GM21786 (cell line): Measurements from ENCODE around the gene RAPGEF1.

ENCODE experiments used
- ATAC-seq: cut with Tn5 transposase; IDR thresholded peaks from one replicate; pipeline ENCODE4 v1.9.1; 2021; ENCODE audit not compliant: unreplicated experiment

Gene RAPGEF1

DNA sequence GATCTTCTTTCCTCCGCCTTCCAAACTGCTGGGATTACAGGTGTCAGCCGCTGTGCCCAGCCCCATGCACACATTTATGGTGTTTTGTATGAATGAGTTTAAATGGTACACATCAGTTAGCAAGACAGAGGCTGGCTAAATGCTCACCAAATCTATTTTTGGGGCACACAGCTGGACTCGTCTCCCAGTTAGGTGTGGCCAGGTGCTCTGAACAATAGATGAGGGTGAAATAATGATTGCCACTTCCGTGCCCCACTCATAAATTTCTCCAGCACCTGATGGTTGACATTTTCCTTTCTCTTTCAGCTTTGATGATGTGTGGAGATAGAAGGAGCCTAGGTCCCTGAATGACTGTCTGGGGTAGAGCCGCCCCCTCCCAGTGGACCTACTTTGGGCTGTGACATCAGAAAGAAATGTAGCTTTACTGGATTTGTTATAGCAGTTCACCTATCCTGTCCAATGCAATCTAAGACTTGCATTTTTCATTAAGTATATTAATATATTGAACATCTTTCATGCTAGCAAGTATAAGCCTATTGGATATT, 8.6 kb upstream of the RAPGEF1 start:
- ATAC-seq: no peak

DNA sequence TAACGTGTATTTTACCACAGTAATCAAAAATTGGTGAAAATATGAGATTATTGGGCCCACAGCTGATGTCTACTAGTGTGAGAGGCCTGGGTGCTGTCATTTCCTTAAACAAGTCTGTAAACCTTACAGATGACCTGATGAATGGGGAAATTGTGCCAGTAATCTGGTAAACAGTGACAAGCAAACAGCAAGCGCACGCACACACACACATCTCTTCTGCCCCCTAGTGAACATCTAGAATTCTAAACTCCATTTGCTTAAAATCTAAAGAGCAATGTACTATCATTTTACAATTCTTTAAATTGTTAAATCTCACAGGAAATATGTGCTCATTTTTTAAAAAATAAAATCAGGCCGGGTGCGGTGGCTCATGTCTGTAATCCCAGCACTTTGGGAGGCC, 7.5 kb upstream of the RAPGEF1 start:
- no peak for ATAC-seq

DNA sequence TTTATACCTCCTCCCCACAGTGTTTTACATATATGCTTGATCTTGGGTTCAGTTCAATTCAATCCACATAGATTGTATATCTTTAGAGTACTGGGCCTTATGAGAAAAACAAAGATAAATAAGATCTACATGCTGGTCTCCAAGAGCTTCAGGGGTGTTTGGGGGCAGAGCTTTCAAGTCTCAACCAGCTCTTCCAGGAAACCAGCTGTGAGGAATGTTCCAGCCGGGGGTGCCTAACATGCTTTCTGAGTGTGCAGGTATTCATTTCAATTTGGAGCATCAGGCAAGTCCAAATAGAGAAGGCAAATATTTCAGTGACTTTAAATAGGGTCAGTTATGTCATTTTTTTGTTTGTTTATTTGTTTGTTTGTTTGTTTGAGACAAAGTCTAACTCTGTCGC, 5.7 kb upstream of the RAPGEF1 start:
- no peak for ATAC-seq

DNA sequence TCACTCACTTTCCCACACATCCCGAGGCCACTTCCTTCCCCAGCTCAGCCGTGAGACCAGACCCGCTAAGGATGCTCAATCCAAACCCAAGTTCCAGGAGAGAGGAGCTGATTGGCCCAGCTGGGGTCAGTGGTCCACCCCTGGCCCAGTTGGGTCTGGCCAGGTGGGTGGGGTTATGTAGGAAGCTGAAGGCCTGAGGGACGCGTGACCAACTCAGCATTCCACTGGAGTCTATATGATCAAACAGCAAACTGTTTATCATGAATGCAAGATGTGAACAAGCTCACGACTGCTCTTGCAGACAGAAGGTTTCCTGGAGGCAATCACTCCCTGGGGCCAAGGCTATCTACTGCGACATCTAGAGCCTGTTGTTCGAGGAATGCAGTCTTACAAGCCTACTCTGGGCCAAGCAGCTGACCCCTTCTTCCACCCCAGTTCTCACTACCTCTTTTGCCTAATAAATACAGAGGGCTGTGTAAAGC, 4.9 kb upstream of the RAPGEF1 start:
- ATAC-seq: no peak

DNA sequence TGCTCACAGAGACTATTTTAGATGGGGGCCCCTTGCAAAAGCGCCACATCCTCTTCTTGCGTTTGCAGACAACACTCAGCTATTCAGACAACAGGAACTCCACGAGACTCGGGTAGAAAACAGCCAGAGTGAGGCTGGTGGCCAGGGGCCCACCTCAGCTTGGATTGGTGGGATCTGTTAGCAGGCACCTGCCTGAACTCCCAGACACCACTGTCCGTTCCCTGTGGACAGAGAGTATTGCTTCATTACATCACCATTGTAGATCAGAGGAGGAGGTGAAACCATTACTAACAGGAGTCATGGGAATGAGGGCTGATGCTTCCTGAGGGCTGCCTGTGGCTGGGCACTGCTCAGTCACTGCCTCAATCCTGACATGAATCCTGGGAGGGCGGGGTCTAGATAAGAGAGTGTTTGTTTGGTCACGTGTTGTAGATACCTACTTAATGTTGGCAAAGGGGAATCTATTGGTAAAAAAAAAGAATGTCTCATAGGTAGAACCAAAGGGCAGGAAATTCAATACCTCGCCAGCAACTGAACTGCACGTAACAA, 4.4 kb upstream of the RAPGEF1 start:
- ATAC-seq: no peak

DNA sequence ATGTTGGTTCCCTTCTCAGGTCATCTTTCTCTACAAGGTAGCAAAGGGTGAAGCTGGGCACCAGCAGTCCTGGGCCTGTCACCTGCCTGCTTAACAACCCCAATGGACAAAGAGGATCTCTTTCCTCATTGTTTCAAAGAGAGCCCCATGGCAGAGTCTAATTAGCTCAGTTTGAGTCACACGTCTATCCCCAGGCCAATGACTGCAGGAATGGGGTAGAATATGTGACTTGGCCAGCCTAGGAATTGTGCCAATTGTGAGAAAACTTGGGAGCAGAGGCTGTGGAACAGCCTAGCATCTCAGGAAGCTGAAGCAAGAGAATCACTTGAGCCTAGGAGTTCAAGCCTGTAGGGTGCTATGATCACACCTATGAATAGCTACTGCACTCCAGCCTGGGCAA, 3.6 kb upstream of the RAPGEF1 start:
- no peak for ATAC-seq

DNA sequence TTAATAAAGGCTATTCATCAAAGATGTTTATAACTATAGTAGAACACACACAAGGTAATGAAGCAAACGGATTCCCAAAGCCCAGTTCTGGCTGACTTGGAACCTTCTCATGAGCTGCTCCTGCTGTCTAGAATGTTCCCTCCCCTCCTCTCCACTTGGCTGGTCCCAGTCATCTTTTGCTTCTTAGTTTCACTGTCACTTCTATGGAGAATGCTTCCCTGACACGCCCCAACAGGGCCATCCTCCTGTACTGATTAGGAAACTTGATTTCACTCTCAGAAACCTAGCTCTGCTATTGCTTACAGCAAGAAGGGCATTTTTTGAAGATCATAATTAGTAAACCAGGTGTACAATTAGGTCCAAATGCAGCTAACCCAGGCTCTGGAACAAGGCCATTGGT, 3.2 kb upstream of the RAPGEF1 start:
- no peak for ATAC-seq

DNA sequence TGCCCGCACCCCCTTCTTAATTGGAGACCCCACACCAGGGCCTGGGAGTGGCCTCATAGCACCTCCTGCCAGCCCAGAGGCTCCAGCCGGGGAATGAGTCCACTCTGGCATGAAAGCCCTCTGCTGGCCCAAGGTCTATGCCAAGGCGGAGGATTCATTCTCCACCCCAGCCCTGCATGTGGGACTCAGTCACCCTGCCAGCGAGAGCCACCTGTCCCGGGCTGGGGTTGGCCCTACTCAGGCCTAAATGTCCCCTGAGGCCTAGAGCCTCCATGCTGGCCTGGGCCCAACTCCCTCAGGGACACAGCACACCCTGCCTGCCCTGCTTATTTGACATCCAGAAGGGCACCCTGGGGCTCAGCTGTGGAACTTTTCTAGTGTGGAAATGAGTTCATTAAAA, 1.0 kb upstream of the RAPGEF1 start:
- ATAC-seq: no peak

DNA sequence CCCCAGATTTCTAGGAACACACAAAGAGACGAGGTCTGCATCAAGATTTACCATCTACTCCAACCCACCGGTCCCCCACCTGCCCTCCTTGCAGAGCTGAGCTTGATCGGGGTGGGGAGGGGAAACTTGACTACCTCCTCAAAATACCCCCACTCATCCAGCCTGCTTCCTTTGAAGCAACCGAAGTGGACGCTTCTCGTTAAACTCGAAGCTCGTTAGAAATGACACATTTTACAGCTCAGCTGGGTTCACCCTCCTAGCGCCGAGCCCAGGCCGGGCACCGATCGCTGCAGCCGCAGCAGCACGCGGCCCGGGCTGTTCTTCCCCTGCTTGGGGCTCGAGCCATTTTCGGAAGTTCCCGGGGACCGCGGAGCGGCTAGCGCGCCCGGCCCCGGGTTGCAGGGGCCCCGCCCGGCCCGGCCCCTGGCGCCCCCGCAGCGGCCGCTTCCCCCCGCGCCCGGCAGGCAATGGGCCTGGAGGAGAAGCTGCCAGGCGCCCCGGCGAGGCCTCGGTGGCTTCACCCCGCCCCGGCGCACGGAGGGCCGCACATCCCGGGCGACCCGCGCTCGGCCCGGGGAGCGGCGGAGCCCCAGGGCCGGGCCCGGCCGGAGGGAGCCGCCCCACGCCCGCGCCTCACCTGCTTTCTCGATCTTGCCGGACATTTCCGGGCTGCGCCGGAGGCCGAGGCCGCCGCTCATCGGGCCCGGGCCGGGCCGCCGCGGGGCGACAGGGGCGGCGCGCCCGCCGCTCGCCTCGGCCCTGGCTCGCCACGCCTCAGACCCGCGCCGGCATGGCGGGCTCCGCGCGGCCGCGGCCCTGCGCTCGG, 530 bp downstream of the RAPGEF1 start:
- ATAC-seq: no peak

DNA sequence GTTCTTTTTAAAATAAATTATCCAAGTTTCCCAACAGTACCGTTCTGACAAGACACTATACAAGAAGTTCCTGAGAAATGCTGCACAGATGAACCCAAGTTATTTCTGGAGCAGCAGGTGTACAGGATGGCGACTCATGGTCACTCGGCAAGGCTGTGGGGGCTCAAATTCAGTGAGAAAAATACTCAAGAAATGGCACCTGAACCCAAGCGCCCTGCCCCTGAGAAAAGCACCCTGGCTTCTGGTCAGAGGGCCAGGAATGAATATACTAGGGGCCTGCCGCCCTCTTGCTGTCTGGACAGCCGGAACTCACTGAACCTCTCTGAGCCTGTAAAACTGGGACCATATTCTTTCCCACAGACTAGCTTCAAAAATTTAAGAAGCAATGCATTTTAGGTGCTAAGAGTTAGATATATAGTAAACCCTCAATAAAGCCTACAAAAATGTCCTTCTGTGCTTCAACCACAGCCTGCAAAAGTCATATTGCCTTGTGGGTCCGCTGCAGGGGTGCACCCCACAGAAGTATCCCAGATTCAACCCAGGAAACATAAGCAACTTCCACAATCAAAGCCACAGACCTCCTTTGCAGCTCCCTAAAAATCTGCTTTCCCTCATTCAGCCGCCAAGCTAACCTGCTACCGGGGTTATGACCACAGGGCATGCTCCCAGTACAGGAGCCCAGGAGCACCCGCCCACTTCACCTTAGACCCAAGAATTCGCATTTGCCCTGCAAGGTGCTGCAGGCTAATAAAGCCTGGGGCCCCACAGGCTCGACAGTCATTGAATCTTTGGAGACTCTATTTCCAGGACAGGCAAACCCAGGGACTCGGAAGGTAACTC, 1.4 kb downstream of the RAPGEF1 start:
- ATAC-seq: no peak

DNA sequence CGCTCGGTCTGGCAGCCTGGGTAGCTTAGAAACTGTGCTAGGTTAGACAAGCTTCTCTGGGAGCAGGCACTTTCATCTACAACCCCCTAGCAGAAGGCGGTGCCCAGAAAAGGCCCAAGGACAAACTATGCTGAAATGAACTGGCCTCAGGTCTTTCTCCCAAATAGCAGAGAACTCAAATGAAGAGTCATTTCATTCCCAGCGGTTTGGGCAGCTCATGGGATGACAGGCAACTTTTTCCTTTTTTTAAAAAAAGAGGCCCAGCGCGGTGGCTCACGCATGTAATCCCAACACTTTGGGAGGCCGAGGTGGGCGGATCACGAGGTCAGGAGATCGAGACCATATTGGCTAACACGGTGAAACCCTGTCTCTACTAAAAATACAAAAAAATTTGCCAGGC, 2.5 kb downstream of the RAPGEF1 start:
- ATAC-seq: no peak

DNA sequence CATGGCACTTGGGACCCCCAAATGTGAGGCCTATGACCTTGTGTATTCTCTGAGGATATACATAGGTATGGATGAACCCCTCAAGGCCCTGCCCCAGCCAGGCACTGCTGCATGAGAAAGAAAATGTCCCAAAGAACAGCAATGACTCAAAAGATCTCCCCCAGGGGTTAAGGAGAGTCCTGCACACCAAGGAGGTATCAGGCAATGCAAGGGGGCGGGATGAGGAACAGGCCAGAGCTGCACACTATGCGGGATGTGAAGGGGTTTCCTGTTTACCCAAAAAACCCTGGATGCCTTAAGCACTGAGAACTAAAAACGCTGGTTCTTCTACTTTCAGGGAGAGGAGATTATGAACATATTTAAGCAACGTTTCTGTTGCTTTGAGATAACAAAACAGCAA, 3.4 kb downstream of the RAPGEF1 start:
- ATAC-seq: no peak

DNA sequence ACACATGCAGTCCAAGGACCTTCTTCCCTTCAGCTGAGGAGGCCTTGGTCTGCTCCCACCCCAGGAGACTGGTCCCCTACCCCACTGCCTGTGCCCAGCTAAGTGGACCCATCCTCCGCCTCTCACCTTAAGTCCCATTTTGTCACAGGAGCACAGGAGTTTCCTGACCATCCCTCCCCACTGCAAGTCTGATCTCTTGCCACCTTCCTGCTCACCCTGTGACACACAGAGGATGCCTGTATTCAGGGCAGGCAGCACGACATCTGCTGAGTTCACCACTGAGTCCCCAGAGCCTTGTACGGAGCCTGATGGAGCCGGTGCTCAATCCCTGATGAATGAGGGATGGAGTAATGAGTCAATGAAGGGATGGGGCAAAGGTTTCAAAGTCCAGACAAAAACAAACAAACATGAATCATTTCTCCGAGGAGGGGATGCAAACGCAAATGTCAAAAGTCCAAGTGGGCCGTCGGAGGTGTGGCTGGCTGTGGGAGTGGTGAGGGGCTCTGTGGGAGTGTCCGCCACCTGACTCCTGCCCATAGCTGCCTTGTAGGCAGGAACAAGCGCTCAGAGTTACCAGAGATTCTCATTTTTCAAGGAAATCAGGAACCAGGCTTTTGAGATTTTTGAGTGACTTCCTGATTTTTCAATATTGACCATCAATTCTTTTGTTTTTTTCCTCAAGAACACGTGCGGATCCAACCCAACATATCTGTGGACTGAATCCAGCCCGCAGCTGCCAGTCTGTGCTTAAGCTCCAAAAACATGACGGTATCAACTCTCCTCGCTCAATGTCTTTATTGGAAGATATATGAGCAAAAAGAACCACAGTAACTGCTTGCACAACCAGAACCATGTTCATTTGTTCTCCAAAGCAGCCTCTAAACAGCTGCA, 4.4 kb downstream of the RAPGEF1 start:
- ATAC-seq: no peak

DNA sequence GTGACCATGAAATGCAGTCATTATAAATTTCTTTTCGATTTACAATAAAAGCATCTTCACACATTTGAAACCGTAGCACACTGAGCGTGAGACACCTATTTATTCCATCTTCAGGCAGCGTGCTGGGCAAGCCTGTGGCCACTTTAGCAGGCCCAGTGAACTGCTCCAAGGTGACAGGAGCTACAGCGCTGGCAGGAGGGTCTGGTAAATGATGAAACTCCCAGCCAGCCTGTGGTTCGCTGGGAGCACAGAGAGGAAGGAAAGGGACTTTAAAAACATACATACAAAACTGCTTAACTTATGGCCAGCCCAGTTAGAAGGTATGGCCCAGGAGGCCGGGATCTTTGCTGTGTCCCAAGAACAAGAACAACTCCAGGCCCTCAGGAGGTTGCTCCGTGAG, 5.1 kb downstream of the RAPGEF1 start:
- ATAC-seq: no peak

DNA sequence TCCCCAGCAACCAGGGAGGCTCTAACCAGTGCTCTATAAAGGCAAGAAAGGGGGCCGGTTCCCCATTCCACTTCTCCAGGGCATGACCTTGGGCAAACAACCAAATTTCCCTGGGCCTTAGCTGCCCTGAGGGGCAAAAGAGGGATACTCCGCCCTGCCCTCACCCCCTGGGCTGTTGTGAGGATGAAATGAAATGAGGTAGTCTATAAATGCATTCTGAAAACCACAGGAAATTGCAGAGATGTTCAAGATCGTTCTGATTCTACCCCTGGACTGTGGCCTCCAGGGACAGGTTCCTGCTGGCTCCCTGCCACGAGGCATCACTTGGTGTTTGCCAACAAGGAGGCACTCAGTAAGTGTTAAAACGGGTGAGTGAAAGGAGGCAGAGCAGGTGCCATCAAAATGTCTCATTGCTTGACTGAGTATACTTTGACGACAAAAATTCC, 5.7 kb downstream of the RAPGEF1 start:
- ATAC-seq: no peak

DNA sequence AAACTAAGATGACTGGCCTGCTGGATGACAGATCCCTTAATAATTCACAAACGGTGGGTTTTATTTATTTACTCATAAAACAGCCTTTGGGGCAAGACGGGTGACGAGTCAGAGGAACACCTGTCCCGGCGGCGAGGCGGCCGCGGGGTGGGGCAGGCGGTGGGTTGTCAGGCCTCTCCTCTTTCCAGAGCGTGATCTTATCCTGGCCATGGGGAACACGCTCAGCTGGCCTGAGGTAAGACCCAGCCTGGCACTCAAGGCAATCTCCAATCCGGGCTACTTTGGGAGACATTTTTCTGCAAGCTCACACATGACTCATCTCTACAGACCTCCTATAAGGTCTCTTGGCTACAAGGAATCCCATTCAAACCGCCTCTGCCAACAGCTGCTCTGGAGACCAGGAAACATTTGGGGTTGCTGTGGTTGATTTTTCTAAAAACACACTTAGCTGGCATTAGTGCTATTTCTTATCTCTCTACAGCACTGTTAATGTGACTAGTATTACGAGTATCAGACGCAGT, 6.3 kb downstream of the RAPGEF1 start:
- no peak for ATAC-seq

DNA sequence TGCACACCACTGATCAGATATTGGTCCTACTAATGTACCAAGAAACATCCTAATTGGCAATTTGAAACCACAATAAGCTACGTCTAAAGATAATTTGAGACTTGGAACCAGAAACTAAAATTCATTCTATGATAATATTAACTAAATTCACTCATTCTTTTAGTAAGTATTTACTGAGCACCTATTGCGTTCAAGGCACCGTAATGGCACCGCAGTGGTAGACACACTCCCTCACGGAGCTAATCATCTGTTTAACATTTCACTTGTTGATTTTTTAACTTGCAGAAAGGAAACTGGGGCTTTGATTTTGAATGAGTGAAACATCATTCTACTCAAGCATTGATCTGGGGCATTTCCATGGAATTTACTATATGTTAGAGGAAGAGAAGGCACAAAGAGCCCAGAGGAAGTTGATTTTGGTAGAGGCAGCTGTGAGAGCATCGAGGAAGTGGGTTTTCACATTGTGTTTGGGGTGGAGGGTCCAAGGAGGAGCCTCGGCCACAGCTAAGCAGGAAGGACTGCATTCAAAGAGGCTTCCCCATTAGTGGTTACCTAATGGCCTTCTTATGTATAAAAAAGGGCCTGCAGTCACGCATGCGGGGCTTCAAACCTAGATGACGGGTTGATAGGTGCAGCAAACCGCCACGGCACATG, 7.1 kb downstream of the RAPGEF1 start:
- ATAC-seq: no peak

DNA sequence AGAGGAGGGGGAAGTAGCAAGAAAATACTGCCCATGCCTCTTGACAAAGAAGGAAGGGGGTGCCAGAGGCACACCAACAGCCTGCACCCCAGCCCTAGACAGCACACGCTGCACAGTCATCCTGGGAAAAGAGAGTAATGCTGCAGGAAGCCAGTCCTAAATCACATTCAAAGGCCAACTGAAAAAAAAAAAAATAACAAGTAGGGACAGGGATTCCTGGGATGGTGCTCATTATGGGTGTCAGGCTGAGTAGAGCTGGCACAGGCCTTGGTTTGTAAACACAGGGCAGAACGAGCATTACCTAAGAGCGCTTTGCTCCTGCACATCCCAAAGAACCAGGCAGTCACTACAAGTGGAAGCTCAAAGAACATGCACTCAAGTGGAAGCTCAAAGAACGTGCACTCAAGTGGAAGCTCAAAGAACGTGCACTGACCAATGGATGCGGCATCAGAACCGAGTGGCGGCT, 7.8 kb downstream of the RAPGEF1 start:
- ATAC-seq: no peak

DNA sequence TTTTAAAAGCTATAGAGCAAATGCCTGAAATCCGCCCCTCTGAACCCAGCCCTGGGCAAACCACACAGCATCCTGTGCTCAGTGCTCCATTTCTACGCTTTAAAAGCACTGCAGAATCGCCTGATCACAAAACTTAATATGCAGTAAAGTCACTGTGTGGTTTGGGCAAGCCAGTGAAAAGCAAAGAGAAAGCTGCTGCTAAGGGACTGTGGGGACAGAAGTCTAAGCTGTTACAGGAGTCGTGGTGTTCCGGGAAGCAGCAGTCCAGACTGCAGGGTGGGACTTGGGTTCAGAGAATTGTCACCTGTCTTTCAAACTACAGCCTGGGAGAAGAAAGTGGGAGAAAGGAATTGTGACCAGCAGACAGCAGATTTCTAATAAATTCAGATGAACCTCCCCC, 8.2 kb downstream of the RAPGEF1 start:
- ATAC-seq: no peak

DNA sequence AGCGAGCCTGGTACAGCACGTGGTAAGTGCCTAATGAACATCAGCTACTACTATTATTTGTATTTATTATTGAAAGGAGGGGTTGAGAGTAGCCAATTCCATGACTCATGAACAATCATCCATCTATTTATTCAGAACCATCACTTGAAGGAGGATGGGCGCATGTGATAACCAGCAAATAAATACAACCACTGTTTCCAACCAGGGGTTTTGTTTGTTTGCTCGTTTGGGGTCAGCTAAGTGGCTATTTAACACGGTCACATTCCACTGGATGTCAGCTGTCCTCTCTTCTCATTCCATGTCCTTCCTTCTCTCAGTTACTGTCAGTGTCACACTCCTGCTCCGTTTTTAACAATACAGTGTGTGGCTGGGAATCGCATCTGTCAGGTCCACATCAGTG, 8.6 kb downstream of the RAPGEF1 start:
- ATAC-seq: no peak
